SHP77 (cell line): ENCODE measurements around the gene LIPN.
A peak's percentile ranks its signal among the peaks of the same experiment; 100 is the strongest.
"Not testable (repeated sequence)": the region's sequence is repeated elsewhere in the genome, so short reads cannot be mapped to it uniquely, and the experiment has no call there.

Experiments used
- DNase-seq, 2 experiments: peaks; one replicate each; lab custom pipeline; 2025; lab: John Stamatoyannopoulos, UW

Gene LIPN, protein sequence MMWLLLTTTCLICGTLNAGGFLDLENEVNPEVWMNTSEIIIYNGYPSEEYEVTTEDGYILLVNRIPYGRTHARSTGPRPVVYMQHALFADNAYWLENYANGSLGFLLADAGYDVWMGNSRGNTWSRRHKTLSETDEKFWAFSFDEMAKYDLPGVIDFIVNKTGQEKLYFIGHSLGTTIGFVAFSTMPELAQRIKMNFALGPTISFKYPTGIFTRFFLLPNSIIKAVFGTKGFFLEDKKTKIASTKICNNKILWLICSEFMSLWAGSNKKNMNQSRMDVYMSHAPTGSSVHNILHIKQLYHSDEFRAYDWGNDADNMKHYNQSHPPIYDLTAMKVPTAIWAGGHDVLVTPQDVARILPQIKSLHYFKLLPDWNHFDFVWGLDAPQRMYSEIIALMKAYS

GRCh38 chr10:88759366-88760101 is at the start of gene LIPN:
TSS of gene LIPN (plus strand) at chr10:88760020. CDS start at chr10:88761406, 1,386 bp downstream.
- DNase-seq: no peak

- DNase-seq: no peak
Observed at GRCh38 chr10:88715517-88715916, 44.3 kb upstream of the LIPN start.

DNA sequence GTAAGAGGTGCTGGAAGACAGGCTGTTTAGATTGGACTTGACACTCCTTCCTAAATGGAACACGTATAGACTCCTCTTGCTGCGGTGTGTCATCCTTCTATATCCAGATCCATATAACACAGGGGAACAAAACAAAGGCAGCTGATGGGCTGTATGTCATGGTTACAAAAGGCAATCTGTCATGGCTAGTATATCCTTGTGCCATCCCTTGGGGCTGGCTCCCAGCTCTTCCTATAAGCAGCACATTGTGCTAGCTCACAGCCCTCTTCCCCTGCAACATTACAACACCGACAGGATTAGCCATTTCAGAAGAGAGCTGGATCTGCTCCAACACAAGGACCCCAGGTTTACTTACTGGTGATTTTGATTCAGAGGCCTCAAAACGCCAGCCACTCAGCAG is 38.4 kb upstream of the LIPN start:
- DNase-seq: no peak

DNA sequence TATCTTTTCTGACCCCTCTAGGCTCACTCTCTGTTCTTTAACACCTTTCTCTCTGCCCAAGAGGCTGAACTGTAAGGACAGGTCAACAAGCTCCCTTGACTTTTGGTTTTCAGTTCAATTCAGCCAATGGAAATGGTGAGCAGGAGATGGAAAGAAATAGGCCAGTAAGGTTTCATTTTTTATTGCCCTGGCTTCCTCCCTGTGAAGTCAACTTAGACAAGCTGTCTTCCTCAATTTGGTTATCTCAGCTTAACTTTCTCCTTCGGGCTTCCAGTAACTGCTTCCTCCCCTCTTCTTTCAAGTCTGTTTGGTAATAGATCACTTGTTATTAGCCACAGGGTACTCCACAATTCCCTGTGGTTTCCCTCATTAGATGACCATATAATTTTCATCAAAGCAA is 34.0 kb upstream of the LIPN start:
- no peak for DNase-seq

DNA sequence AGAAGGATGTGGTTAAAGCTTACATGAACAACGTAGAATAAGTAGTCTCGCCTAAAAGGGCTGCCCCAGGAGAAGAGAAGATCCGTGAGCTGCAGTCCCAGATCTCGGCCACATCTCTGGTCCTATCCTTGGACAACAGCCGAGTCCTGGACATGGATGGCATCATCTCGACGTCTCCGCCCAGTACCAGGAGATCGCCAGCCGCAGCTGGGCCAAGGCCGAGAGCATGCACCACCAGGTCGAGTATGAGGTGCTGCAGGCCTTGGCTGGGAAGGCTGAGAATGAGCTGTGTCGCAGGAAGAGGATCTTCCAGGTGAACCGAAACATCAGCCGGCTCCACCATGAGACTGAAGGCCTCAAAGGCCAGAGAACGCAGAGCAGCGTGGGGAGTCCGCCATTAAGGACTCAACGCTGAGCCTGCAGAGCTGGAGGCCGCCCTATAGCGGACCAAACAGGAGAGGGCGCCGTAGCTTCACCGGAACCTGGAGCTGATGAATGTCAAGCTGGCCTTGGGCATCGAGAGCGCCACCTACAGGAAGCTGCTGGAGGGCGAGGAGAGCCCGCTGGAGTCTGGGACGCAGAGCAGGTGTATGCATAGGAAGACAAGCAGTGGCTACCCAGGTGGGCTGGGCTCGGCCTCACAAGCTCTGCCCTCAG is 31.6 kb upstream of the LIPN start:
- no peak for DNase-seq

- no peak for DNase-seq
Observed at GRCh38 chr10:88730864-88731263, 29.0 kb upstream of the LIPN start.

- DNase-seq: no peak
Observed at GRCh38 chr10:88731296-88731695, 28.5 kb upstream of the LIPN start.

DNA sequence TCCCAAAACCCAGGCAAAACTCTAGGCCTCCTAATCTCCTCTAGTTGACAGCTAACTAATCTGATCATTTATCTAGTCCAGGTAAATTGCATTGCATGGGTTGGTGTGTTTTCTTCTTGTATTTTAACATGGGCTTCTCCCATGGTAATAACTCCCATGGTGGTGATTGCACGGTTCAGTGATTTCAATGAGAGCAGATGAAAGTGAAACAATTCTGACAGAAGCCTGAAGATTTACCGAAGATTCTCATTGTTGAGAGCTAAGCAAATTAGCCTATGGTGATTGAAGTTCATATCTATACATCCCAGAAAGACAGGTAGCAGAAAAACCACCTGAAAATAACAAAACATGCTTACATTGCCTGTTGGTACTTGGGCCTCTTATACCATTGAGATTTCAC is 26.6 kb upstream of the LIPN start:
- DNase-seq: no peak

- DNase-seq: no peak
Observed at GRCh38 chr10:88735661-88736060, 24.2 kb upstream of the LIPN start.

GRCh38 chr10:88741921-88742320 is 17.9 kb upstream of the LIPN start:
- not testable (repeated sequence) for DNase-seq

DNA sequence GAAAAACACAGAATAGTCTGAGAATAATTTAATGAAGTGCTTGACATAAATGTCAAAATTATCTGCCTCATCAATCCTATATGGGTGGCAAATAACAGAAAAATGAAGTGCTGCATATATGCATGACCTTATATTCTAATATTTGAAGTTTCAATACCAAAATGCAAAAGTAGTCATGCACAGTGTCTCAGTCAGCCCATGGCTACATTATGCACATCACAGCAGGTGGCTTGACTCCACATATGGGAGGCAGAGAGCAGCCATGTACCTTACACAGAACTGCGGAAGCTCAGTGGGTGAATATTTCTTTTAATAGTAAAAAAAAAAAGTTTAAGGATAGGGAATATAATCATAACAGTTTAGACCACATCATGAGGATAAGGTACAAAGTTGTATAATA is 17.4 kb upstream of the LIPN start:
- no peak for DNase-seq

- peak; percentile 14 to 22 for DNase-seq
Observed at GRCh38 chr10:88744002-88744401, 15.8 kb upstream of the LIPN start.

GRCh38 chr10:88745633-88746032 is 14.2 kb upstream of the LIPN start:
- no peak for DNase-seq

GRCh38 chr10:88754287-88754686 is 5.5 kb upstream of the LIPN start:
- no peak for DNase-seq

DNA sequence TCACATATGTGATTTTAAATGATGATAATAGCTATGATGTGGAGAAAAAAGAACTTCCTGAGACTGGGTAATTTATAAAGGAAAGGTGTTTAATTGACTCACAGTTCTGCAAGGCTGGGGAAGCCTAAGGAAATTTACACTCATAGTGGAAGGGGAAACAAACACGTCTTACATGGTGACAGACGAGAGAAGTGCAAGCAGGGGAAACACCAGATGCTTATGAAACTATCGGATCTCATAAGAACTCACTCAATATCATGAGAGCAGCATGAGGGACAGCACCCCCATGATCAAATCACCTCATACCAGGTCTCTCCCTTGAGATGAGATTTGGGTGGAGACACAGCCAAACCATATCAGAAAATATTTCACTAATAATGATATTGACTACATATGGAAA is 4.1 kb upstream of the LIPN start:
- DNase-seq: no peak

DNA sequence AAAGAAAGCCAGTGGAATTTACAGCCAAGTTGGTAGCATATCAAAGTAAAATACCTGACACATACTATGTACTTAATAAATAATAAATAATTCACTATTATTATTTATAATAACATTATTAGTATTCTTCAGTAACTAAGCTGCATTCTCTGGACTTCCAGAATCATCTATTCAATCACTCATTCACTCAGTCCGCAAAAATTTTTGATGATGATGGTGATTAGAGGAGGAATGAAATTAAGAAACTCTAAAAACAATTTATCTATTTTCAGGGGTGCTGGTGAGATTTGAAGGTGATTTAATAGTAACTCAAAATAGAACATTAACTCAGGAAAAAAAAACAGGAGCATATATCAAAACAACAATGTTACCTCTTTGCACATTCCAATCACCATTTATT is 3.2 kb upstream of the LIPN start:
- DNase-seq: no peak

- DNase-seq: no peak
Observed at GRCh38 chr10:88762906-88763305, 3.1 kb downstream of the LIPN start.

DNA sequence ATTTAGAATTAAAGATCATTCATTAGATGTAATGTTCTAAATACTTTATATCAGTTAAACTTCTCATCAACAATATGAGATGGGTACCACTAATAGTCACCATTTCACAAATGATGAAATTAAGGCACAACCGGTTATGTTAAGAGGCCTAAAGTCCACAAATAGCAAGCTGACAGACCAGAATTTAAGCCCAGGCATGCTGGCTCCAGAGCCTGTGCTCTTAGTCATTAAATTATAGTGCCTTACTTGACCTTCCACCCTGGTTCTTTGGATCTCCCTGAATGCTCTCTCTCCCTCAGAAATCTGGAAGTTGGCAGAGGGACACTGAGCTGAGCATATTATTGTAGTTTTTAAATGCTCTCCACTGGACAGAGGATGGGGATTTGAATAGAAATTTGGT is 3.6 kb downstream of the LIPN start:
- no peak for DNase-seq

DNA sequence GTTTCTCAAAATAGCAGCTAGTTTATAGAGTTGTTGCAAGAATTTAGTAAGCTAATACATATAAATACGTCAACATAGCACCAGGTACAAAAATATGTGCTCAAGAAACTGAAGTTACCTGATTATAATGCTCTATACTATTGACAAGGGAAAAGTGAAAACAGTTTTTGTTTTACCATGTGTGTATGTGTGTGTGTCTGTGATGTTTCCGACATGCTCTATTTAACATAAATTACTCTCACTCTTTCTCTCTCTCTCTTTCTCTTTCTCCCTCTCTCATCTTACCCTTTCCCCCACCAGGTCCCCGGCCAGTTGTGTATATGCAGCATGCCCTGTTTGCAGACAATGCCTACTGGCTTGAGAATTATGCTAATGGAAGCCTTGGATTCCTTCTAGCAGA is 4.3 kb downstream of the LIPN start:
- no peak for DNase-seq

- no peak for DNase-seq
Observed at GRCh38 chr10:88765816-88766215, 6.0 kb downstream of the LIPN start.

DNA sequence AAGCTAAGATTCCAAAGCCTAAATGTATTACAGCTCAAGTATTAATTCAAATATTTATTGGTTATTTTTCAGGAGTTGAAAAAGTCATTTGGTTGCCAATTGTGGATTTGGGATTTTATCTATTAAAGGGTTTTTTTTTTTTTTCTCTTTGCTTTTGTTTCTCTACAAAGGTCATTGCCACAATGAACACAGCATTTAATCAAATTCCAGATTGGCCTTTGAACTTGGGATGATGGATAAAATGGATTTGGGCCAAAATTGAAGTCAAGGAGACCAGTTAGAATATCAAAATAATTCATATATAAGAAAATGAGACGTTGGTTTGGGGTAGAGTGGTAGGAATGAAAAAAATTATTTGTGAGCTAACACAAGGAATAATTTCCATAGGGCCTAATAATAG is 9.6 kb downstream of the LIPN start:
- DNase-seq: no peak

GRCh38 chr10:88781206-88781605 is 21.4 kb downstream of the LIPN start:
- DNase-seq: no peak

DNA sequence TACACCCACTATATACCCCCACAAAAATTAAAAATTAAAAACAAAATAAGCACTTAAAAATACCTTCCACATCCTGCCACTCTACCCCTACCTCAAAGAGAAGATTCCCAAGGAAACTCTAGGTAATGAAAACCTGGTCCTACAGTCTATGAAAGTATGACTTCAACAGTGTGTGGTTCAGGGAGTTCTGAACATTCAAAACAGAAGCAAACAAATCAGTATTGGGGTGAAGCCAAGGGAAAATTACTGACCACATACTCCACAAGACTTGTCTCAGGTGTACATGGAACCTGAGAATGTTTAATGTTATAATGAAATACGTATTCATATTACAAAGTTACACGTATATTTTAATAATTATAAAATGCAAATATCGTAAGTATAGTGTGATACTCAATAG is 22.4 kb downstream of the LIPN start:
- DNase-seq: no peak
